Stomach (tissue), 9 donors: ENCODE data around the gene ADGRE1. TPM values are rescaled to one million over a fixed set of nuclear protein-coding genes. Genes with fewer than 3 reads are reported as not detected.

ENCODE experiments used
- DNase-seq, 2 donors: peaks; one replicate each; pipeline versions ENCODE4 v3.0.0 to v3.0.0-alpha.2; 2013 to 2019
- H3K27ac ChIP-seq, 5 donors: fragments of 200-600 bp in 4 of 5; sonication (generic) in 4 of 5; one replicate each; pipeline ENCODE4 v1.5.1; 2013 to 2019; ENCODE audit warnings: mild to moderate bottlenecking in 1 of 5, moderate library complexity in 1 of 5
- H3K27me3 ChIP-seq, 3 donors: fragments of 200-600 bp; sonication (generic); one replicate each; pipeline ENCODE4 v1.5.1; 2017 to 2019; ENCODE audit warnings: mixed run types in 1 of 3
- H3K36me3 ChIP-seq, 4 donors: fragments of 200-600 bp; sonication (generic); 1 replicate in 3 of 4; 2 replicates in 1 of 4; pipeline ENCODE4 v1.5.1; 2016 to 2019
- H3K4me1 ChIP-seq, 4 donors: fragments of 200-600 bp; sonication (generic); one replicate each; pipeline ENCODE4 v1.5.1; 2016 to 2019
- H3K4me3 ChIP-seq, 4 donors: fragments of 200-600 bp; sonication (generic) in 3 of 4; one replicate each; pipeline ENCODE4 v1.5.1; 2016 to 2019; ENCODE audit warnings: mild to moderate bottlenecking in 1 of 4
- H3K9me3 ChIP-seq, 4 donors: fragments of 200-600 bp; sonication (generic); one replicate each; pipeline ENCODE4 v1.5.1; 2016 to 2019
- CTCF ChIP-seq, 7 experiments: fragments of 450-650 bp in 4 of 7; fragments of 200-600 bp in 3 of 7; sonication (generic) in 3 of 7; IDR thresholded peaks; one replicate each; pipeline ENCODE4 v1.5.1; 2016 to 2019; ENCODE audit warnings: antibody characterized with exemption in 7 of 7, control low read depth in 2 of 7, mild to moderate bottlenecking in 1 of 7
- EP300 ChIP-seq: sonication (generic); formaldehyde crosslinking; IDR thresholded peaks from one replicate; pipeline ENCODE4 v1.6.1; 2017; ENCODE audit warnings: antibody characterized with exemption
- POLR2A ChIP-seq, 4 donors: fragments of 450-650 bp; IDR thresholded peaks; one replicate each; pipeline ENCODE4 v1.6.1; 2016; ENCODE audit warnings: antibody characterized with exemption in 4 of 4, control low read depth in 2 of 4, mild to moderate bottlenecking in 1 of 4, moderate library complexity in 1 of 4
- POLR2AphosphoS5 ChIP-seq, 3 donors: sonication (generic); formaldehyde crosslinking; IDR thresholded peaks; one replicate each; pipeline ENCODE4 v1.6.1; 2016; ENCODE audit warnings: antibody characterized with exemption in 3 of 3
- WGBS, 5 donors: extraction: QIAGEN DNeasy Blood & Tissue Kit in 3 of 5; methylation state at CpG; one replicate each; pipeline versions ENCODE4 v1.1.5 to v1.1.7; 2013 to 2018; 5-methylcytosine and 5-hydroxymethylcytosine counted together
- intact Hi-C: fragments of 100-400 bp; cut with DNase I; formaldehyde crosslinking; loops from one replicate; pipeline ENCODE4 v1.15.1; 2023; ENCODE audit warnings: low total_unique reads
- polyA plus RNA-seq, 3 donors: library from polyadenylated mRNA; stranded (reverse); fragments of 200-250 nt; gene quantifications; one replicate each; pipeline ENCODE4 v1.2.3, GENCODE V29; 2013
- total RNA-seq, 5 donors: library from RNA; depleted of rRNA; stranded (reverse); fragments of >200 nt; gene quantifications; one replicate each; pipeline versions ENCODE4 v1.1.0 to v1.2.3, GENCODE V29; 2014 to 2016
- donor health status: healthy with polysubstance abuse.
- donor health status: Bipolar disorder and iron deficiency.
- donor health status: healthy.

ADGRE1 gene
- total and polyA plus RNA-seq, 8 donors, result 0.30 to 5.8 (median 0.40) TPM; not detected in 4

- intact Hi-C loops, result no loop called here
- Histone ChIP-seq H3K9me3 (no peaks in the 10 kb centered on the region), H3K36me3 (no peaks in the 10 kb centered on the region), H3K4me1 (no peaks in the 10 kb centered on the region), H3K4me3 (no peak overlapping the region), H3K27me3 (peaks cover 0 to 18% (median 0%) of the 10 kb centered on the region in 3 donors), H3K27ac (no peak overlapping the region)
- no peak for DNase-seq
- 67 to 77% (median 75%) methylated on average over 2 of the region's 2 CpGs for whole genome bisulfite sequencing, 5 donors
- no peak for TF ChIP-seq EP300
- no peak for TF ChIP-seq POLR2AphosphoS5 (IDR thresholded peaks at IDR 0.05)
- no peak for TF ChIP-seq POLR2A (IDR thresholded peaks at IDR 0.05)
- no peak for TF ChIP-seq CTCF (IDR thresholded peaks at IDR 0.05)
These were observed 82.1 kb downstream of the ADGRE1 start for GRCh38 chr19:6969490-6969889.

GRCh38 chr19:6970021-6970420 is 82.6 kb downstream of the ADGRE1 start:
- Histone ChIP-seq H3K4me3 (no peak overlapping the region), H3K27me3 (peaks cover 0 to 18% (median 0%) of the 10 kb centered on the region in 3 donors), H3K36me3 (no peaks in the 10 kb centered on the region), H3K27ac (no peak overlapping the region), H3K9me3 (no peaks in the 10 kb centered on the region), H3K4me1 (no peaks in the 10 kb centered on the region)
- DNase-seq, result no peak
- intact Hi-C loops, result no loop called here
- no peak for TF ChIP-seq POLR2A (IDR thresholded peaks at IDR 0.05)
- no peak for TF ChIP-seq CTCF (IDR thresholded peaks at IDR 0.05)
- no peak for TF ChIP-seq EP300
- 51 to 72% (median 63%) methylated on average over 2 of the region's 2 CpGs for WGBS, 5 donors

GRCh38 chr19:6970443-6970842 is 83.1 kb downstream of the ADGRE1 start:
- no peak for TF ChIP-seq EP300
- no peak for TF ChIP-seq POLR2A (IDR thresholded peaks at IDR 0.05)
- TF ChIP-seq CTCF (IDR thresholded peaks at IDR 0.05), result no peak
- no peak for TF ChIP-seq POLR2AphosphoS5 (IDR thresholded peaks at IDR 0.05)
- Histone ChIP-seq H3K9me3 (no peaks in the 10 kb centered on the region), H3K27ac (no peak overlapping the region), H3K27me3 (peaks cover 0 to 16% (median 0%) of the 10 kb centered on the region in 3 donors), H3K36me3 (no peaks in the 10 kb centered on the region), H3K4me1 (no peaks in the 10 kb centered on the region), H3K4me3 (no peak overlapping the region)
- intact Hi-C loops, result no loop called here
- 66 to 91% (median 89%) methylated on average over 5 of the region's 5 CpGs for WGBS, 5 donors
- peak in 1 of 2 donors; percentile 11 for DNase-seq

- H3K9me3 ChIP-seq, result peaks cover 0 to 3% (median 0%) of the 10 kb centered on the region in 4 donors
- TF ChIP-seq POLR2A (IDR thresholded peaks at IDR 0.05), result no peak
- no peak for TF ChIP-seq CTCF (IDR thresholded peaks at IDR 0.05)
- no peak for TF ChIP-seq POLR2AphosphoS5 (IDR thresholded peaks at IDR 0.05)
- no peak for TF ChIP-seq EP300
- H3K27ac ChIP-seq, result no peak overlapping the region
- H3K27me3 ChIP-seq, result peaks cover 0 to 13% (median 0%) of the 10 kb centered on the region in 3 donors
- H3K4me1 ChIP-seq, result no peaks in the 10 kb centered on the region
- WGBS, 5 donors, result 71 to 100% (median 88%) methylated on average over 1 of the region's 1 CpG
- no peak overlapping the region for H3K4me3 ChIP-seq
- H3K36me3 ChIP-seq, result no peaks in the 10 kb centered on the region
- no peak for DNase-seq
- intact Hi-C loops, result no loop called here
These were observed 84.0 kb downstream of the ADGRE1 start for GRCh38 chr19:6971366-6971765.
